AG04450 (cell line): ENCODE results near the gene SLC30A2. TPM values are rescaled to one million over a fixed set of nuclear protein-coding genes. Genes with fewer than 3 reads are reported as not detected.

Experiments used
- CTCF ChIA-PET: fragments of 300-600, 350-600 bp; formaldehyde crosslinking; extraction: SDS; loops from one replicate; lab custom pipeline; 2022; ENCODE audit warnings: antibody characterized with exemption, inconsistent platforms; lab: Charles Lee
- POLR2A ChIA-PET: fragments of 350-600 bp; formaldehyde crosslinking; extraction: SDS; loops from one replicate; lab custom pipeline; 2021; ENCODE audit warnings: antibody characterized with exemption, inconsistent platforms; lab: Yijun Ruan, JAX
- DNase-seq: peaks from one replicate; pipeline ENCODE4 v3.0.0-alpha.2; 2011; ENCODE audit warnings: low read depth, low spot score
- H3K27ac ChIP-seq: one replicate; pipeline ENCODE4 v1.5.1; 2012; ENCODE audit warnings: low read depth, low read length, control low read depth
- H3K27me3 ChIP-seq: one replicate; pipeline ENCODE4 v1.6.0; 2012; ENCODE audit warnings: low read length; ENCODE audit not compliant: control insufficient read depth, insufficient read depth
- H3K4me3 ChIP-seq: 2 replicates; pipeline ENCODE4 v1.5.1; 2011; ENCODE audit warnings: mild to moderate bottlenecking, low read depth, low read length, control low read depth
- H3K9me3 ChIP-seq: 2 replicates; pipeline ENCODE4 v1.5.1; 2012; ENCODE audit warnings: low read length; ENCODE audit not compliant: control insufficient read depth, insufficient read depth
- polyA plus RNA-seq: library from polyadenylated mRNA; depleted of rRNA; stranded (reverse); fragments of >200 nt; gene quantifications from 2 replicates; pipeline ENCODE4 v1.2.3, GENCODE V29; 2011
- TF ChIP-seq, protein P1 (sequence below): IDR thresholded peaks from 2 replicates; pipeline ENCODE4 v1.5.1; 2011; ENCODE audit warnings: low read depth, low read length, control low read depth, inconsistent platforms

The SLC30A2 gene
- polyA plus RNA-seq, 1 experiment = not detected

DNA sequence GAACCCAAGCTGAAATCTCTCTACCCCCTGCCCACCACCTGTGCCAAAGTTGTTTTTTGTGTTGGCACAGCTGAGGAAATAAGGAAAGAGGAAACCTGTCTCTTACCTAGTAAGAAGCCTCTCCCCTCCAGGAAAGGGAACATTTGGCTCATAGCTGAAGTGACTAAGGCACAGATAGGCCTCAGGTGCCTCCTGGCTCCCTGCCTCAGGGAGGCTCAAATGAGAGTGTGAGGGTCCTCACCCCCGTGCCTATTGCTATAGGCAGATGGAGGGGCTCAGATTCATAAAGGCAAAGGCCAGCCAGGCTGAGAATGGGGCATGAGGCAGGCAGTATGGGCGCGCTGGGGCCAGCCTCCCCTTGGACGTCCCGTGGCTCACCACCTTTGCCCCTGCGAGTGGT is 7.4 kb downstream of the SLC30A2 start:
- H3K4me3 ChIP-seq = no peak overlapping the region
- DNase-seq = no peak
- peaks cover 3% of the 10 kb centered on the region; the same call in 1 of the 2 replicates for H3K9me3 ChIP-seq
- CTCF ChIA-PET = no interaction called here
- no peak overlapping the region for H3K27ac ChIP-seq
- POLR2A ChIA-PET = no interaction called here
- TF ChIP-seq, protein P1, sequence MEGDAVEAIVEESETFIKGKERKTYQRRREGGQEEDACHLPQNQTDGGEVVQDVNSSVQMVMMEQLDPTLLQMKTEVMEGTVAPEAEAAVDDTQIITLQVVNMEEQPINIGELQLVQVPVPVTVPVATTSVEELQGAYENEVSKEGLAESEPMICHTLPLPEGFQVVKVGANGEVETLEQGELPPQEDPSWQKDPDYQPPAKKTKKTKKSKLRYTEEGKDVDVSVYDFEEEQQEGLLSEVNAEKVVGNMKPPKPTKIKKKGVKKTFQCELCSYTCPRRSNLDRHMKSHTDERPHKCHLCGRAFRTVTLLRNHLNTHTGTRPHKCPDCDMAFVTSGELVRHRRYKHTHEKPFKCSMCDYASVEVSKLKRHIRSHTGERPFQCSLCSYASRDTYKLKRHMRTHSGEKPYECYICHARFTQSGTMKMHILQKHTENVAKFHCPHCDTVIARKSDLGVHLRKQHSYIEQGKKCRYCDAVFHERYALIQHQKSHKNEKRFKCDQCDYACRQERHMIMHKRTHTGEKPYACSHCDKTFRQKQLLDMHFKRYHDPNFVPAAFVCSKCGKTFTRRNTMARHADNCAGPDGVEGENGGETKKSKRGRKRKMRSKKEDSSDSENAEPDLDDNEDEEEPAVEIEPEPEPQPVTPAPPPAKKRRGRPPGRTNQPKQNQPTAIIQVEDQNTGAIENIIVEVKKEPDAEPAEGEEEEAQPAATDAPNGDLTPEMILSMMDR = no peak
- peaks cover 30% of the 10 kb centered on the region for H3K27me3 ChIP-seq

DNA sequence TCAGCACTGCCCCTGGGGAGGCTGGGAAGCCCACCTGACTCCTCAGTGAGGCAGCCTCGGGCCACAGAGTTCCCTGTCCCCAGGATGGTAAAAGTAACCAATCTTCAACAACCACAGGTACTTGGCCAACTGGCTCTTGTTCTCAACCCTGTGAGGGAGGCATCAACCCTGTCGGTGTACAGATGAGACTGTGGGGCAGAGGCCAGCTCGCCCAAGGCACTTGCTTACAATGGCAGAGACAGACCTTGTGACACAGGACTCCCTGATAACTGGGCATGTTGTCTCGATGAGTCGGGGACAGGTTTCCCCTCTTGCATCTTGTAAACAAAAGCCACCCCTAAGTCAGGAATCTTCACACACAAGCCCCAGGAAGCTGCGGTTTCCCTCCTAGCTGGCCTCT is 8.0 kb downstream of the SLC30A2 start:
- Histone ChIP-seq H3K9me3 (peaks cover 3% of the 10 kb centered on the region; the same call in 1 of the 2 replicates), H3K27ac (no peak overlapping the region), H3K4me3 (no peak overlapping the region), H3K27me3 (peaks cover 25% of the 10 kb centered on the region)
- ChIA-PET CTCF (no interaction called here), POLR2A (no interaction called here)
- TF ChIP-seq, protein P1 = no peak
- no peak for DNase-seq

DNA sequence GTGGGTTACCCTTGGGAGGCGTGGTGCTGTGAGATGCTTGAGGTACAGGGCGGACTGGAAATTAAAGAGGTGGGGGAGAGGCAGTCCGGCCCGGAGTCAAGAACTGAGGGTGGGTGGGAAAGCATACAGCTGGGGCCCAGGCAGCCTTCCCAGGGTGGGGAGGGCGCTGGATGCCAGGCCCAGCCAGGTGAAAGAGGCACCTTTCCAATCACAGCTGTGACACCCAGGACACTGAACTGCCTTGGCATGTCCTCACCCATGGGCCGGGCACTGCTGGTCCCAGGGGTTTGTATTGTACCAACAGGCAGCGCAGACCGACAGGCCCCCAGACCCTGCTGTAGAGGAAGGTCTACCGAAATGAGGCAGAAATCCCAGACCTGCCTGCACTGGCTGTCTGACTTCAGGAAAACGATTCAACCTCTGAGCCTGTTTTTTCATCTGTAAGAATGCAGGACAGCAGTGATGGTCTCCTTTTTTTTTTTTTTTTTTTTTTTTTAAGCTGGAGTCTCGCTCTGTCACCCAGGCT is 9.1 kb downstream of the SLC30A2 start:
- Histone ChIP-seq H3K27me3 (peaks cover 15% of the 10 kb centered on the region), H3K27ac (no peak overlapping the region), H3K9me3 (peaks cover 3% of the 10 kb centered on the region; the same call in 1 of the 2 replicates), H3K4me3 (no peak overlapping the region)
- TF ChIP-seq, protein P1 = no peak
- CTCF ChIA-PET = interaction anchor here (0.6 to 3.7 kb wide), 19 partner anchors 8 to 381 kb away, joined by 3 to 65 read pairs (median 4); partner anchors contain the start of gene ZNF593
- DNase-seq = no peak
- POLR2A ChIA-PET = interaction anchor here (0.6 to 0.7 kb wide), 3 partner anchors 35 to 197 kb away, joined by 3 to 9 read pairs (median 6); no protein-coding TSS in a partner anchor

DNA sequence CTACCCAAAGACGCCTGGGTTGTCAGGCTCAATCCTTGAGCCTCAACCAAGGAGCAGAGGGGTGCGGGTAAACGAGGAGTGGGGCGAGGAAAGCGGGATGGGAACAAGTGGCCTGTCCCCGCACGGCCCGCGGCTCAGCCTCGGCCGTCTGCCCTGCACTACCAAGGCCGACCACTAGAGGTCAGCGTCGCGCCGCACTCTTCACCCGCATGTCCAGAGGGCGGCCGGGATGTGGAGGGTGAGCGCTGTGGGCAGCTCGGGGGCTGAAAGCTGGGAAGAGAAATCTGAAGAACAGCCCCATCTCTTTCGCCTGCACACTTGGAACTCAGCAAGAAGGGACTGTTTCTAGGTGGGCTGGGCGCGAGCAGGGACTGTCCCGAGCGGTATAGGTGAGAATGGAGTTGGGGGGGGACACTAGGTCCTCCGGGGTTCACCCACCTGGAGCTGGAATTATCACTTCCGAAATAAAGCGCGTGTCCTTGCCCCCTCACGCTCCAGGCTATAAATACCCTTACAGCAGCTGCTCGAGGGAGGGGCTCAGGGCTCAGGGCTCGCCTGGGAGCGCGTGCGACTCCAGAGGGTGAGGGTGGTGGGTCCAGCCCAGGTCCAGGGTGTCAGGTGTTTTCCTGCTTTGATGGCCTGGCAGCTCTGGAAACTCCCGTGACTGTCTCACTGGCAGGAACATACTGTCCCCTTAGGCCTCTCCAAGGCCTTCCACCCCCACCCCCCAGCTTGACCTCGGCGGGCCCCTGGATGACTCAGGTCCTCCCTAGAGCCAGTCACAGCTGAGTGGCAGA is 9.8 kb downstream of the SLC30A2 start:
- TF ChIP-seq, protein P1 = peak; percentile 95
- POLR2A ChIA-PET = interaction anchor here (0.6 to 0.7 kb wide), 3 partner anchors 11 to 197 kb away, joined by 3 to 6 read pairs (median 3); no protein-coding TSS in a partner anchor
- DNase-seq = peak; percentile 23

More for the DNA sequence above, 9.8 kb downstream of the SLC30A2 start:
- CTCF ChIA-PET = interaction anchor here (0.6 to 3.7 kb wide), 22 partner anchors 9 to 381 kb away, joined by 3 to 65 read pairs (median 3); partner anchors contain the start of genes CEP85 and ZNF593
- Histone ChIP-seq H3K27ac (no peak overlapping the region), H3K27me3 (peaks cover 12% of the 10 kb centered on the region), H3K4me3 (peak overlapping the region; percentile 85), H3K9me3 (peaks cover 3% of the 10 kb centered on the region; the same call in 1 of the 2 replicates)
